Measurements from ENCODE around the gene HORMAD2. TPM values are rescaled to one million over a fixed set of nuclear protein-coding genes. Genes with fewer than 3 reads are reported as not detected.

HORMAD2 gene
- total RNA-seq, 4 donors from 2014 or later = not detected

DNA sequence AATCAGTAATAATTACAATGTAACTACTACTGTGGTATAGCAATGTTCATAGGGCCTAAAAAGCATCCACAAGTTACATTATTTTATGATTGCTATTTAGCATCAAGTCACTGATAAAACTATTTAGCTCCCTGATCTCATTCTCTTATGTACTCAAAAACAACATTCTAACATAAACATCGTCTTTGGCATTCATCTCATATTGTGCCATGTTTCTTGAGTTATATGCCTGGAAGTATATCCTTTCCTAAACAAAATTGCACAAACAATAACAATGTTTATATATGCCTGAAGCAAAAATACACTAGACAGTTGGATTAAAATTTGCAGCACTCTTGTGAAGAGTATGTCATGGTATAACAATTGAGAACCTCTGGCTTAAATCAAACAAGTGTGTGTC is 34.1 kb downstream of the HORMAD2 start:
- TF ChIP-seq POLR2A (IDR thresholded peaks at IDR 0.05) (no peak), POLR2AphosphoS5 (IDR thresholded peaks at IDR 0.05) (no peak), EP300 (IDR thresholded peaks at IDR 0.05) (no peak)
- TF ChIP-seq, protein P1, sequence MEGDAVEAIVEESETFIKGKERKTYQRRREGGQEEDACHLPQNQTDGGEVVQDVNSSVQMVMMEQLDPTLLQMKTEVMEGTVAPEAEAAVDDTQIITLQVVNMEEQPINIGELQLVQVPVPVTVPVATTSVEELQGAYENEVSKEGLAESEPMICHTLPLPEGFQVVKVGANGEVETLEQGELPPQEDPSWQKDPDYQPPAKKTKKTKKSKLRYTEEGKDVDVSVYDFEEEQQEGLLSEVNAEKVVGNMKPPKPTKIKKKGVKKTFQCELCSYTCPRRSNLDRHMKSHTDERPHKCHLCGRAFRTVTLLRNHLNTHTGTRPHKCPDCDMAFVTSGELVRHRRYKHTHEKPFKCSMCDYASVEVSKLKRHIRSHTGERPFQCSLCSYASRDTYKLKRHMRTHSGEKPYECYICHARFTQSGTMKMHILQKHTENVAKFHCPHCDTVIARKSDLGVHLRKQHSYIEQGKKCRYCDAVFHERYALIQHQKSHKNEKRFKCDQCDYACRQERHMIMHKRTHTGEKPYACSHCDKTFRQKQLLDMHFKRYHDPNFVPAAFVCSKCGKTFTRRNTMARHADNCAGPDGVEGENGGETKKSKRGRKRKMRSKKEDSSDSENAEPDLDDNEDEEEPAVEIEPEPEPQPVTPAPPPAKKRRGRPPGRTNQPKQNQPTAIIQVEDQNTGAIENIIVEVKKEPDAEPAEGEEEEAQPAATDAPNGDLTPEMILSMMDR (IDR thresholded peaks at IDR 0.05) = no peak
- no peak for ATAC-seq
- Histone ChIP-seq H3K4me3 (no peak overlapping the region), H3K9me3 (no peaks in the 10 kb centered on the region), H3K4me1 (no peaks in the 10 kb centered on the region), H3K27me3 (no peaks in the 10 kb centered on the region), H3K27ac (no peak overlapping the region), H3K36me3 (no peaks in the 10 kb centered on the region)
- WGBS, 2 donors (ENCODE audit: low coverage in 1 of 2) = 77 to 90% methylated on average over 1 of the region's 1 CpG

DNA sequence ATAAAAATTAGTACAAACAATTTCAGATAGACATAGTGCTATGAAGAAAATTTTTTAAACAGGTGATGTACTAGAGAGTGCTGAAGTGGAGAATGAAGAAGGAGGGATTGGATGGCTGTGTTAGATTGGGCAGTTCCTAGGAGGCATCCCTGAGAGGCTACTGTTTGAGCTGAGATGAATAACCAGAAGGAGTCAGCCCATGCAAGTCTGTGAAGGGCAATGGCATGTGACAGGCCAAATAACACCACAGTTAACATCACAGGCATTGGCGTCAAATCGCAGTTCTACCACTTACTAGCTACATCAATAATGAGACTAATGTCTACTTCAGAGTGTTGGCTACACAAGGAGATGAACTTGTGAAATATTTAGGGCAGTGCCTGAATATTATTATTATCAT is 35.4 kb downstream of the HORMAD2 start:
- TF ChIP-seq, protein P1 (IDR thresholded peaks at IDR 0.05) = no peak
- TF ChIP-seq POLR2AphosphoS5 (IDR thresholded peaks at IDR 0.05) = no peak
- no peak for TF ChIP-seq EP300 (IDR thresholded peaks at IDR 0.05)
- TF ChIP-seq POLR2A (IDR thresholded peaks at IDR 0.05) = no peak
- no peak overlapping the region for H3K27ac ChIP-seq
- no peaks in the 10 kb centered on the region for H3K4me1 ChIP-seq
- H3K9me3 ChIP-seq = no peaks in the 10 kb centered on the region
- H3K27me3 ChIP-seq = no peaks in the 10 kb centered on the region
- no peak overlapping the region for H3K4me3 ChIP-seq
- 85 to 100% methylated on average over 2 of the region's 2 CpGs for WGBS, 2 donors (ENCODE audit: low coverage in 1 of 2)
- no peak for ATAC-seq
- no peaks in the 10 kb centered on the region for H3K36me3 ChIP-seq

DNA sequence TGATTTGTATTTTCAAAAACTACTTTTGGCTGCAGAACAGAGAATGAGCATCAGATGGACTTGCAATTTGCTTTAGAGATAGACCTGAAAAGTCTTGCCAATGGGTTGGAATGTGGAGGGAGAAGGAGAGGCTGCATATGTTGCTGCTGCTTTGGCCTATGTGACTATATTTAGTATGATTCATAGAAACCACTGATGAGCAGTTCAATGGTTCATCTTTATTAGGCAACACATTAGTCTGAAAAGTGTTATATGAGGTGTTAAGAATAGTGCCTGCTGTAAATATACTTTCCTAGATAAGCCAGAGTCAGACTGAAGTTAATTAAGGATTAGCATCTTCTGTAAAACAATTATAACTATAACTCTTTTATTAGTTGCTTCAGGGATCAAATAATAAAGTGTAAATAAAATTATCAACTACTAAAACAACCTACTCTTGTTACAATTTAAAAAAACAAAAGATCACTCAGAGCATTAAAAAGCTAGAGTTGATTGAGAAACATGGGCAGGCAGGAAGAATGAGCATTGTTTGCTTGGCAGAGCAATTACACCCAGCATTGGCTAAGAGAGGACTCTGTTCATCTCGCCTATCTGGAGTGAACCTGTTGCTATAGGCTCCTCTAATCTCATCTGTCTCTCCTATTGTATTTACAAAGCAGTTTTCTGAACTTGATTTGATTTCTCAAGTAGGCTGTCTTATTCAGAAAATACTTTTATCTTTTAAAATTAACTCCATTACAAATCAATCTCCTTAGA is 36.3 kb downstream of the HORMAD2 start:
- H3K9me3 ChIP-seq = no peaks in the 10 kb centered on the region
- no peaks in the 10 kb centered on the region for H3K4me1 ChIP-seq
- WGBS, 2 donors (ENCODE audit: low coverage in 1 of 2) = 78 to 81% methylated on average over 1 of the region's 1 CpG
- H3K36me3 ChIP-seq = no peaks in the 10 kb centered on the region
- H3K27me3 ChIP-seq = no peaks in the 10 kb centered on the region
- ATAC-seq = no peak
- H3K4me3 ChIP-seq = no peak overlapping the region
- H3K27ac ChIP-seq = no peak overlapping the region
- TF ChIP-seq, protein P1 (IDR thresholded peaks at IDR 0.05) = no peak
- TF ChIP-seq POLR2A (IDR thresholded peaks at IDR 0.05) = no peak
- TF ChIP-seq POLR2AphosphoS5 (IDR thresholded peaks at IDR 0.05) = no peak
- no peak for TF ChIP-seq EP300 (IDR thresholded peaks at IDR 0.05)

DNA sequence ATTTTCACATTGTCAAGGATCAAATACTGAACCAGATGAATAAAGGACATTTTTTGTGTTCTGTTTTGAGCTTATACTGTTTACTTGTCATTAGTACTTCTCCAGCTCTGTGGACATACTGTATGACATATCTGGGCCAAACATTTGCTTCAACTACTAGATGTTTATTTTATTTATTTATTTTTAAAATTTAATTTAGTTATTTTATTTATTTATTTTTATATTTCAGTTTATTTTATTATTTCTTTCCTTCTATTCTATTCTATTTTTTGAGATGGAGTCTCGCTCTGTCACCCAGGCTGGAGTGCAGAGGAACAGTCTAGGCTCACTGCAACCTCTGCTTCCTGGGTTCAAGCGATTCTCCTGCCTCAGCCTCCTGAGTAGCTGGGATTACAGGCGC is 37.0 kb downstream of the HORMAD2 start:
- Histone ChIP-seq H3K36me3 (no peaks in the 10 kb centered on the region), H3K9me3 (no peaks in the 10 kb centered on the region), H3K27me3 (no peaks in the 10 kb centered on the region), H3K4me1 (no peaks in the 10 kb centered on the region), H3K4me3 (no peak overlapping the region), H3K27ac (no peak overlapping the region)
- TF ChIP-seq POLR2A (IDR thresholded peaks at IDR 0.05) = no peak
- no peak for TF ChIP-seq POLR2AphosphoS5 (IDR thresholded peaks at IDR 0.05)
- TF ChIP-seq, protein P1 (IDR thresholded peaks at IDR 0.05) = no peak
- no peak for TF ChIP-seq EP300 (IDR thresholded peaks at IDR 0.05)
- ATAC-seq = no peak
- WGBS, 2 donors (ENCODE audit: low coverage in 1 of 2) = 92% methylated on average over 2 of the region's 3 CpGs; no CpG with 5 or more reads in 1 of the 2 donors

DNA sequence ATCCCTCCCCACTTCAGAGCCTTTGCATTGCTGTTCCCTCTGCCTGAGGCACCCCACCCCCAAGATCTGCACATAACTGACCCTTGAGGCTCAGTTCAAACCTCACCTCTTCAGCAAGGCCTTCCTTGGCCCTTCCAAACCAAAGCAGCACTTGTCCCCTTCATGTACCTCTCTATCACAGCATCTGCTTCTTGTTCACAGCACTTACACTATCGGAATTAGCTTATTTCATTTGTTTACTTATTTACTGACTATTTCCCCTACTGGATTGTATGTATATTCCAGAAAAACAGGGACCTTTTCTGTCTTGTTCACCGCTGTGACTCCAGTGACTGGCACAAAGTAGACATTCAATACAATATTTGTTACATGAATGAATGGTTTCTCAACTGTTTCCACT is 38.0 kb downstream of the HORMAD2 start:
- H3K27me3 ChIP-seq = peaks cover 2% of the 10 kb centered on the region
- ATAC-seq = no peak
- WGBS, 2 donors (ENCODE audit: low coverage in 1 of 2) = 85 to 100% methylated on average over 1 to 2 of the region's 2 CpGs

More for the DNA sequence above, 38.0 kb downstream of the HORMAD2 start:
- TF ChIP-seq, protein P1 (IDR thresholded peaks at IDR 0.05) = no peak
- TF ChIP-seq POLR2A (IDR thresholded peaks at IDR 0.05) (no peak), EP300 (IDR thresholded peaks at IDR 0.05) (no peak), POLR2AphosphoS5 (IDR thresholded peaks at IDR 0.05) (no peak)
- H3K27ac ChIP-seq = no peak overlapping the region
- no peak overlapping the region for H3K4me3 ChIP-seq
- H3K36me3 ChIP-seq = no peaks in the 10 kb centered on the region
- no peaks in the 10 kb centered on the region for H3K9me3 ChIP-seq
- no peaks in the 10 kb centered on the region for H3K4me1 ChIP-seq
